Mesothelial cell of epicardium (in vitro differentiated cells): ENCODE measurements around the gene GATA5. TPM values are rescaled to one million over a fixed set of nuclear protein-coding genes. Genes with fewer than 3 reads are reported as not detected.

Experiments
- DNase-seq, 2 experiments: peaks; one replicate each; pipeline ENCODE4 v3.0.0; 2021; ENCODE audit warnings: low spot score in 2 of 2; ENCODE audit not compliant: unreplicated experiment in 2 of 2
- H3K27ac Mint-ChIP-seq: 2 replicates; pipeline ENCODE4 v1.8.0; 2021; ENCODE audit warnings: mixed read lengths
- H3K27me3 Mint-ChIP-seq: 2 replicates; pipeline ENCODE4 v1.8.0; 2021; ENCODE audit warnings: low read depth, mixed read lengths
- H3K36me3 Mint-ChIP-seq: 2 replicates; pipeline ENCODE4 v1.8.0; 2021; ENCODE audit warnings: mixed read lengths
- H3K4me1 Mint-ChIP-seq: 2 replicates; pipeline ENCODE4 v1.8.0; 2021; ENCODE audit warnings: mixed read lengths
- H3K4me3 Mint-ChIP-seq: 2 replicates; pipeline ENCODE4 v1.8.0; 2021; ENCODE audit warnings: mild to moderate bottlenecking, moderate library complexity, mixed read lengths
- H3K9me3 Mint-ChIP-seq: 2 replicates; pipeline ENCODE4 v1.8.0; 2021; ENCODE audit warnings: mixed read lengths
- CTCF ChIP-seq: fragments of 200-600 bp; sonication (generic); IDR thresholded peaks from one replicate; pipeline ENCODE4 v1.5.0; 2021; ENCODE audit warnings: antibody characterized with exemption; ENCODE audit not compliant: unreplicated experiment
- total RNA-seq: library from RNA; stranded (reverse); gene quantifications from 3 replicates; pipeline ENCODE4 v1.2.1, GENCODE V29; 2021

Gene GATA5
- total RNA-seq, 1 donor from 2014 or later, result 27.5 TPM

- TF ChIP-seq CTCF, result no peak
- DNase-seq, result no peak
- Mint-ChIP-seq H3K36me3 (no peaks in the 10 kb centered on the region), H3K4me1 (peaks cover 18% of the 10 kb centered on the region), H3K27me3 (no peaks in the 10 kb centered on the region), H3K27ac (peak overlapping the region; percentile 71), H3K9me3 (no peaks in the 10 kb centered on the region), H3K4me3 (no peak overlapping the region)
These were observed 12.0 kb downstream of the GATA5 start for GRCh38 chr20:62463651-62464424.

GRCh38 chr20:62462976-62463592, 12.7 kb downstream of the GATA5 start:
- Mint-ChIP-seq H3K4me3 (no peak overlapping the region), H3K36me3 (no peaks in the 10 kb centered on the region), H3K27me3 (no peaks in the 10 kb centered on the region), H3K4me1 (peaks cover 24% of the 10 kb centered on the region), H3K27ac (peak overlapping the region; percentile 50), H3K9me3 (no peaks in the 10 kb centered on the region)
- DNase-seq, result no peak
- no peak for TF ChIP-seq CTCF

GRCh38 chr20:62461834-62462233, 14.0 kb downstream of the GATA5 start:
- H3K9me3 Mint-ChIP-seq, result no peaks in the 10 kb centered on the region
- no peak overlapping the region for H3K4me3 Mint-ChIP-seq
- no peak overlapping the region for H3K27ac Mint-ChIP-seq
- no peak for DNase-seq
- no peaks in the 10 kb centered on the region for H3K36me3 Mint-ChIP-seq
- no peaks in the 10 kb centered on the region for H3K27me3 Mint-ChIP-seq
- H3K4me1 Mint-ChIP-seq, result peaks cover 31% of the 10 kb centered on the region
- no peak for TF ChIP-seq CTCF

- DNase-seq, result no peak
- Mint-ChIP-seq H3K36me3 (no peaks in the 10 kb centered on the region), H3K9me3 (no peaks in the 10 kb centered on the region), H3K4me3 (no peak overlapping the region), H3K4me1 (peaks cover 37% of the 10 kb centered on the region), H3K27me3 (no peaks in the 10 kb centered on the region), H3K27ac (no peak overlapping the region)
- no peak for TF ChIP-seq CTCF
These were observed 14.6 kb downstream of the GATA5 start for GRCh38 chr20:62461157-62461556.

GRCh38 chr20:62460678-62461077, 15.1 kb downstream of the GATA5 start:
- no peak for TF ChIP-seq CTCF

More at GRCh38 chr20:62460678-62461077, 15.1 kb downstream of the GATA5 start:
- Mint-ChIP-seq H3K27ac (peak overlapping the region; percentile 66), H3K27me3 (no peaks in the 10 kb centered on the region), H3K9me3 (no peaks in the 10 kb centered on the region), H3K36me3 (no peaks in the 10 kb centered on the region), H3K4me1 (peaks cover 38% of the 10 kb centered on the region), H3K4me3 (no peak overlapping the region)
- no peak for DNase-seq
